Cerebellar cortex (tissue), 1 donor: ENCODE measurements around the gene LRRC74B.
"Not testable (repeated sequence)": the region's sequence is repeated elsewhere in the genome, so short reads cannot be mapped to it uniquely, and the experiment has no call there.

ENCODE experiments used
- DNase-seq: peaks from one replicate; pipeline ENCODE4 v3.0.0-alpha.2; 2015; ENCODE audit warnings: low spot score

Gene LRRC74B

DNA sequence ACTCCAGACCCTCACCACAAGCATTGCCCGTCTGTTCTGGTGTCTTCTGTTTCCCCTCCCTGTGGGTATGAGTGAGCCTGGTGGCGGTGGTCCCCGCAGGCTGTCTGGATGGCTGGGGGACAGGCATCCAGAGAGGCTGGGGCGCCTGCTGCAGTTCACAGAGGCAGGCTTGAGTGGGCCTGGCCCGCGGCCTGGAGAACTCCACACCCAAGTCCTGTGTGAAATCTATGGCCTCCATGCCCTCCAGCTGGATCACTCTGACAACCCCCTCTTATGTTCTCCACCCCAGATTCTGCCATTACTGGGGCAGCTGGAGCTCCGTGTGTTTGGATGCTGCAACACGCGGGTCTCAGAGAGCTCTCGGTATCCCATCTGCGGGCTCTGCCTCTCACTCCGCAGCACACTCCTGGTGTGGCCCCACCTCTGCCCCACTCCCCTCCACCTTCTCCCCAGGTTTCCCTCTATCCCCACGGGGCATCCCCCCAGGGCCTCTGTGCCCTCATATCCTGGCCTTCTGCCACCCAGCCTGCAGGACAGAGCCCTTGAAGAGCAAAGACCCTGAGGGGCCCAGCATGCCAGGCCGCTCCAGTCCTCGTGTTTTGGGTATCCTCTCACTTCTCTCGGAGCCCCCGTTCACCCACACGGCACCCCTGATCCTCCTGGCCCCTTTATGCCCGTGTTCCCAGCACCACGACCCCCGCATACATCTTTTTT lies 31.3 kb downstream of the LRRC74B start:
- DNase-seq, result no peak

- DNase-seq, result no peak
These were observed 32.2 kb downstream of the LRRC74B start for GRCh38 chr22:21077884-21078508.

DNA sequence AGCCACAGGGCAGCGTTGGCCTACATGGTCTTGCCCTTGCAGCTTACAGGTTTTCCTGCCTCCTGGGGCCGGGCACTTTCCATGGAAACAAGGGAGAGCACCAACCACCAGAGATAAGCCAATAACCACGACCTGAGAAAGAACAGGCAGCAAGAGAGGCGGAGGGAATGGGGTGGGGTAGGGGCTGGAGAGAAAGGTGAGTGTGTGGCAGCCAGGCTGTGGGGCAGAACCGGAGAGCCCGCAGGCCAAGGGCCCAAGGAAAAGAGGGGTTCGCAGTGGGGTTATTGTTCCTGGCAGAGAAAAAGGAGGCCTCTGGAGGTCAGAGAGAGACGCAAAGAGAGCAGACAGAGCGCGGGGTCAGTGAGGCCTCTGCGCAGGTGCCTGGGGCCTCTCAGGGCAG lies 33.2 kb downstream of the LRRC74B start:
- DNase-seq, result no peak

- no peak for DNase-seq
These were observed 33.7 kb downstream of the LRRC74B start for GRCh38 chr22:21079493-21079892.

GRCh38 chr22:21080435-21081137 lies 34.8 kb downstream of the LRRC74B start:
- no peak for DNase-seq

- DNase-seq, result no peak
These were observed 36.5 kb downstream of the LRRC74B start for GRCh38 chr22:21082248-21082647.

DNA sequence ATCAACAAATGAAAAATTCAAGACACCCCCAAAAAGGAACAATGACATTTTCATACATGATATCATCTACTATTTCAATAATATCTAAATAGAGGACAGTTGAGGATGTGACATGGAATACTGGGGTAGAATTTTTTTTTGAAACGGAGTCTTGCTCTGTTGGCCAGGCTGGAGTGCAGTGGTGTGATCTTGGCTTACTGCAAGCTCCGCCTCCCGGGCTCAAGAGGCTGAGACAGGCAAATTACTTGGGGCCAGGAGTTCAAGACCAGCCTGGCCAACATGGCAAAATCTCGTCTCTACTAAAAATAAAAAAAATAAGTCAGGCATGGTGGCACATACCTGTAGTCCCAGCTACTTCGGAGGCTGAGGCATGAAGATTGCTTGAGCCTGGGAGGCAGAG lies 41.4 kb downstream of the LRRC74B start:
- DNase-seq, result no peak

DNA sequence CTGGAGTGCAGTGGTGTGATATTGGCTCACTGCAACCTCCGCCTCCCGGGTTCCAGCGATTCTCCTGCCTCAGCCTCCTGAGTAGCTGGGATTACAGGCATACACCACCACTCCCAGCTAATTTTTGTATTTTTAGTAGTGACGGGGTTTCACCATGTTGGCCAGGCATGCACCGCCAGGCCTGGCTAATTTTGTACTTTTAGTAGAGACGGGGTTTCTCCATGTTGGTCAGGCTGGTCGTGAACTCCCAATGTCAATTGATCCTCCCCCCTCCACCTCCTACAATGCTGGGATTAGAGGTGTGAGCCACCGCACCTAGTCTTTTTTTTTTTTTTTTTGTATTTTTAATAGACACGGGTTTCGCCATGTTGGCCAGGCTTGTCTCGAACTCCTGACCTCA lies 42.2 kb downstream of the LRRC74B start:
- DNase-seq, result not testable (repeated sequence)

DNA sequence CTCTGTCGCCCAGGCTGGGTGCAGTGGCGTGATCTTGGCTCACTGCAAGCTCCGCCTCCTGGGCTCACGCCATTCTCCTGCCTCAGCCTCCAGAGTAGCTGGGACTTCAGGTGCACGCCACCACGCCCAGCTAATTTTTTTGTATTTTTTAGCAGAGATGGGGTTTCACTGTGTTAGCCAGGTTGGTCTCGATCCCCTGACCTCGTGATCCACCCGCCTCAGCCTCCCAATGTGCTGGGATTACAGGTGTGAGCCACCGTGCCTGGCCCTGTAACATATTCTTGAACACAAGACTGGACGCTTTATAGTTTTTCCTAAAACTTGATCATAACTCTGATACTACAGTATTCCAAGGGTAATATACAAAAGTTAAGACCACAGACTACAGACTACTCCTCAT lies 45.5 kb downstream of the LRRC74B start:
- not testable (repeated sequence) for DNase-seq

GRCh38 chr22:21092797-21093554 lies 47.2 kb downstream of the LRRC74B start:
- no peak for DNase-seq

- DNase-seq, result not testable (repeated sequence)
These were observed 47.9 kb downstream of the LRRC74B start for GRCh38 chr22:21093555-21094137.

DNA sequence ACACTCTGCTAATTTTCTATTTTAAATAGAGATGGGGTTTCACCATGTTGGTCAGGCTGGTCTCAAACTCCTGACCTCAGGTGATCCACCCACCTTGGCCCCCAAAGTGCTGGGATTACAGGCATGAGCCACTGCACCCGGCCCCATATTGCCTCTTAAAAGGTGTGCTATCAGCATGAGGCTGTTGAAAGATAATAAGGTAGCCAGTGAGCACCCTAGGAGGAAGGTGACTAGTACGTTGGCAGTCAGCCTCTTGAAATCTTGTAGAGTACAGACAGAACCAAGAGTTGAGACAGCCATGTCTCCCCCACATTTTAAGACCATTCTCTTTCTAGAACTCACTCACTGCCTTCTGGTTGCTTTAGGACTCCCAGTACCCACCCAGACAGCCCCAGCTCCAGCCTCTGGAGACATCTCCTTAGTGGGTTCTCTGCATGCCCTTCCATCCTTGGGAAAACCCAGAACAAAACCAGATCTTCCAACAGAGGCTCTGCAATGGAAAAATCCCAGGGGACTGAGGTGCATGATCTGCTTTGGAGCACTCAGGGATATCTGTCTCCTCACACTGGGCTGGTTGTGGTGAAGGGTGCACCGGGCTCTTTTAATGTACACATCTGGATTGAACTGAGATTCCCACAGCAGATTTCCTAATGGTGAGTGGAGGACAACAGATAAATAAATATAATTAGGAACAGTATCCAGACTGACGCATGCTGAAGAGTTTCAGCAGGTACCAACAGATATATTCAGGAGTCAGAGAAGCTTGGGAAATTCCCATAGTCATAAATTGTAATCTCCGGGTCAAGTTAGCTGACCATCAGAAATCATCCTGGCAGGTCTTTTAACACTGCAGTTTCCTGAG lies 49.4 kb downstream of the LRRC74B start:
- DNase-seq, result no peak

GRCh38 chr22:21095773-21096107 lies 50.0 kb downstream of the LRRC74B start:
- no peak for DNase-seq

DNA sequence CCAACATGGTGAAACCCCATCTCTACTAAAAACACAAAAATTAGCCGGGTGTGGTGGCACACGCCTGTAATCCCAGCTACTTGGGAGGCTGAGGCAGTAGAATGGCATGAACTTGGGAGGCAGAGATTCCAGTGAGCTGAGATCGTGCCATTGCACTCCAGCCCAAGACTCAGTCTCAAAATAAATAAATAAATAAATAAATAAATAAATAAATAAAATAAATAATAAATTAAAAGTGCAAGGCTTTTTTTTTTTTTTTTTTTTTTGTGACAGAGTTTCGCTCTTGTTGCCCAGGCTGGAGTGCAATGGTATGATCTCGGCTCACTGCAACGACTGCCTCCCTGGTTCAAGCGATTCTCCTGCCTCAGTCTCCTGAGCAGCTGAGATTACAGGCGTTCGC lies 51.1 kb downstream of the LRRC74B start:
- DNase-seq, result not testable (repeated sequence)

- no peak for DNase-seq
These were observed 52.4 kb downstream of the LRRC74B start for GRCh38 chr22:21098099-21098671.

GRCh38 chr22:21099578-21099977 lies 53.8 kb downstream of the LRRC74B start:
- no peak for DNase-seq

DNA sequence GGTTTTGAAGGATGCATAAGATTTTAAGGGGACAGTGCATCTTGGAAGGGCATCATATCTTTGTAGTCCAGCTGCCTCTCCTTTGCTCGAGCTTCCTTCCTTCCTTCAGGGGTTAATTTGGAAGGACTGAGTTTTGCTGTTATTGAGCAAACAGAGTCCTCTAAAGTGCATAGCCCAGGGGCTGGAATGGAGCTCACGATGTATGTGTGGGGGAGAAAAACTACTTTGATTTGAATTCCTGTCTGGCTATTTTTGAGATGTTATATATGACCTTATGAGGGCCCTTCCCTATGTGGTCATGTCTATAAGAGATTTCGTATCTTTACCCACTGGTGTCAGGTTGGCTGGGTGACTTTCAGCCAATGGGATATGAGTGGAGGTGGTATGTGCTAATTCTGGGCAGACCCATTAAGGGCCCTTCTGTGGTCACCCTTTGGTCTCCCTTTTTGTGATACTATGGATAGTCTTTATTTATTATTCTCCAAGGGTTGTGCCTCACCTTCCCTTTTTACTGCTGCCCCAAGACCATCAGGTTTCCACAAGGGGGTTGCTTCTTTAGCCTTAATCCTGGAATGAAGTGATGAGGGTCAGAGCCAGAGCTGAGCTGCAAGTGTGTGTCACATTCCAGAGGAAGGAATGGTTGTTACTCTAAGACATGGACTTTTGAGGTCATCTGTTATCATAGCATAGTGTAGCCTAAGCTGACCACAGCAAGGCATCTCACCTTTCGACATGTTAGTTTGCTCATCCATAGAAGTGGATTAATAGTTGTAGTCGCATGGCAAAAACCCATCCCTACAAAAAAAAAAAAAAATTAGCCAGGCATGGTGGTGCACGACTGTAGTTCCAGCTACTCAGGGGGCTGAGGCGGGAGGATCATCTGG lies 54.6 kb downstream of the LRRC74B start:
- DNase-seq, result no peak

- DNase-seq, result peak; percentile 11
These were observed 56.3 kb downstream of the LRRC74B start for GRCh38 chr22:21101877-21102638.

- DNase-seq, result peak; percentile 90
These were observed 57.0 kb downstream of the LRRC74B start for GRCh38 chr22:21102659-21103267.
